Stimulated activated CD4-positive, alpha-beta T cell treated with anti-CD3 and anti-CD28 coated beads, Interleukin-2, amount 100 ng/mL, for 24 hours (primary cell): Measurements from ENCODE around the gene POLG2.
A peak's percentile ranks its signal among the peaks of the same experiment; 100 is the strongest.
"Not testable (repeated sequence)": the region's sequence is repeated elsewhere in the genome, so short reads cannot be mapped to it uniquely, and the experiment has no call there.

ENCODE experiments used
- DNase-seq, 2 donors: peaks; one replicate each; pipeline ENCODE4 v3.0.0-alpha.2; 2020

Gene POLG2

GRCh38 chr17:64505340-64506200 is 8.7 kb upstream of the POLG2 start:
- DNase-seq = peak; percentile 84 to 85

- no peak for DNase-seq
These were observed 8.0 kb upstream of the POLG2 start for GRCh38 chr17:64504769-64505339.

- DNase-seq = no peak
These were observed 7.2 kb upstream of the POLG2 start for GRCh38 chr17:64503821-64504768.

GRCh38 chr17:64503341-64503740 is 6.5 kb upstream of the POLG2 start:
- DNase-seq = no peak

DNA sequence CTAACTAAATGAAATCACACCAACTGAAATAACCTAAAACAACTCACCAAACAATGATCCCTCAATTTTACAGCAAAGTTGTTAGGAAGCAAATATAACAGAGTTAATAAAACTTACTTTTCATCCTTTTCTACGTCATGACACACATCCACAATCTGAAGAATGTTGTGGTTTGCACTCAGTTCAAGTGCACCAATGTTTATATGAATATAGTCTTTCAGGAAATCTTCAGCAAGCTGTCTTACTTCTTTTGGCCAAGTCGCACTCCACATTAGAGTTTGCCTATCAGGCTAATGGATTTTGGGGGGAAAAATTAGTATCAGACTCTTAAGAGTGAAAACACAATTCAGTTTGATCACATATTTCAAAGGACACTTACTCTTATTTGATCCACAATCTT is 6.0 kb upstream of the POLG2 start:
- DNase-seq = no peak

GRCh38 chr17:64502021-64502420 is 5.2 kb upstream of the POLG2 start:
- DNase-seq = no peak

GRCh38 chr17:64500862-64501765 is 4.3 kb upstream of the POLG2 start:
- DNase-seq = no peak

GRCh38 chr17:64500487-64500859 is 3.6 kb upstream of the POLG2 start:
- no peak for DNase-seq

- DNase-seq = no peak
These were observed 3.1 kb upstream of the POLG2 start for GRCh38 chr17:64499805-64500486.

DNA sequence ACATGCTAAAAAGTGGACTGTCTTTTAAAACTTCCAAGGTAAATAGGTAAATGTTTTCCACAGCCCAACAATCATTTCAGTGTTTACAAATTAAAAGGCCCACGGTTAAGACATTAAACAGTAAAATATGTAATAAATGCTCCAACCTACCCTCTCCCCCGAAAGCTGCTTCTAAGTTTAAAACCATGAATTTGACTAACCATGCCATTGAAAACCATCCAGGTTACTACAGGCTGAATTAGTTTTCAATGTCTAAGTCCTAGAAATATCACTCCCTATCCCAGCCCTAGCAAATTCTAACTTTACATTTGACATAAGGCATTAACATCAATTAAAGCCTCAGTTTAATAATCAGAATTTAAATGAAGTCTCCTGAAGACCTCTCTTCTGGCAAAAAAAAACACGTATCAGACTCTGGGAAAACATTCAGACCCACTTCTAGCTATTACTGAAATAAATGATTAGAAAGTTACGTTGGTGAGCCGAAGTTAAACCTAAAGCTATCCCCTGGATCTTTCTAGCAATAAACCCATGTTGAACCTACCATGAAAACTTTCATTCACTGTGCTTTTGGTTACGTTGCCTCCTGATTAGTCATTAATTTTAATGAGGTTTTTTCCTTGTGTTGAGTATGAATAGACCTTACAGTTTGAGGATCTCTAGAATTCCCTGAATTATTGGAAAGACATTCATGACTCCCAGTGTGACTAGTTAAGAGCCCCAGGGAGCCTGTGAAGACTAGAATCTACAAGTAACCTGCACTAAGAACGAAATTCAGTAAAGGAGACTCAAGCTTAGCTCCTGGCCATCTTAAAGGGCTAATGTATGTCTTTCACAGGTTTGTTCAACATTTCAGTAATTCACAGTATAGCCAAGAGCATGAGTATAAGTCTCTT is 1.7 kb upstream of the POLG2 start:
- DNase-seq = no peak

- DNase-seq = no peak
These were observed 746 bp upstream of the POLG2 start for GRCh38 chr17:64497565-64498035.

GRCh38 chr17:64496348-64496785 is 487 bp downstream of the POLG2 start:
- no peak for DNase-seq

- not testable (repeated sequence) for DNase-seq
These were observed 1.6 kb downstream of the POLG2 start for GRCh38 chr17:64495300-64495699.

DNA sequence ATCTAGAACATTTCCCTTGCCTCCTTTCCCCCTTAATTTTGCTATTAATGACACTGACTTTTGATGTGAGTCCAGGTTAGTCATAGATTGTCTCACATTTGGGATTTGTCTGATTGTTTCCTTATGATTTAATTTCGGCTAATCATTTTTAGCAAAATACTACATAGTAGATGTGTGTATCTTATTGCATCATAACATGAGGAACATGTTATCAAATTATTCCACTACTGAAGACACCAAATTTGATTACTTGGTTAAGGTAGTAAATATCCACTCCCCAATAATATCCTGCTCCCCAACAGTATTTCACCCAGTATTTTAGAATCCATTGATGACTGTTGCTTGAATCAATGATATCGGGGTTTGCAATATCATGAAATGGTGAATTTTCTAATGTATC is 2.7 kb downstream of the POLG2 start:
- DNase-seq = no peak

DNA sequence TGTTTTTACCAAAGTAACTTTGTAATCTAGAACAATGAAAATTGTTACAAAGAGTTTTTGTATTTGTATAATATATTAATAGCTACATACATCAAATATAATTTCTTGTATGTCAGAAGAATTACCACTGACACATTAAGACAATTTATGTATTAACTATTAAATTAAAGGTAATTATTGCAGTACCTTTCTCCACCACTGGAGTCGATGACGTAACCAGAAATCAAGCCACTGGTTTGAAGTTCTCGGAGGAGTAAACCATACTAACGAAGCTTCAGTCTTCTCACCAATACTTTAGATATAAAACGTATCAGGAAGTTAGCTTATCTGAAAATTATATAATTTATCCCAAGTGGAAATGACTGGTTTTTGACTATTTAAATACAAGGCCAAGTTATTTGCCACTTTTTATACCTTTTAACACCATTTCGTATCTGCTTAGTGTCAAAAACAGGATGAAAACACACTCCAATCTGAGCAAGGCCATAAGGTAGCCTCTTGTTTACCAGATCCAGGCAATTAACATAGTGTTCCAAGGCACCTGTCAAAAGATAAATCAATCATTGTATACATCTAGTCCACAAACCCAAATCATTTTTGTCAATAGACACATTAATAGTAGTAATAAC is 4.3 kb downstream of the POLG2 start:
- DNase-seq = no peak

GRCh38 chr17:64491994-64492393 is 4.9 kb downstream of the POLG2 start:
- DNase-seq = no peak

- DNase-seq = peak in 1 of 2 donors; percentile 62
These were observed 5.6 kb downstream of the POLG2 start for GRCh38 chr17:64491034-64491860.

DNA sequence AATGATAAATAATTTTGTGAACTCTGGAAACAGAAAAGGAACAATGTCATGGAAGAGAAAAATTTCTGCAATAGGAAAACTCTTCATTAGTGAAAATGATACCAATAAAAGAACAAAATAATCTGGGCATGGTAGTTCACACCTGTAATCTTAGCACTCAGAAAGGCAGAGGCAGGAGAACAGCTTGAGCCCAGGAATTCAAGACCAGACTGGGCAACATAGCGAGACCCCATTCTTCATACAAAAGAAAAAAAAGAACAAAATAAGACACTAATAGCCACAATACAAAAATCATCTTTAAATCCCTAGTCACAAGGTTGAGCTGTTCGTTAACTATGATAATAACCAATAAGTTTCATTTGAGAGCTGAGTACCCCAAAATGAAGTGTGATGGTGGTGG is 8.6 kb downstream of the POLG2 start:
- no peak for DNase-seq

GRCh38 chr17:64484380-64484779 is 12.5 kb downstream of the POLG2 start:
- no peak for DNase-seq
